Psoas muscle (tissue), 8 donors: Measurements from ENCODE around the gene CREB3. TPM values are rescaled to one million over a fixed set of nuclear protein-coding genes. Genes with fewer than 3 reads are reported as not detected.

Experiments
- ATAC-seq, 4 donors: fragments of 200-7000 bp; cut with Tn5 transposase; one replicate each; pipeline ENCODE4 v1.9.1; 2020; ENCODE audit warnings: moderate library complexity in 3 of 4, mild to moderate bottlenecking in 2 of 4
- DNase-seq, 2 donors: peaks; one replicate each; pipeline ENCODE4 v3.0.0-alpha.2; 2020
- H3K27ac ChIP-seq: fragments of 200-600 bp; one replicate; pipeline ENCODE4 v1.8.0; 2022
- H3K27me3 ChIP-seq, 3 donors: fragments of 200-600 bp in 1 of 3; one replicate each; pipeline versions ENCODE4 v1.6.1 to v1.8.0; 2013 to 2022; ENCODE audit warnings: low read length in 2 of 3, mild to moderate bottlenecking in 2 of 3, moderate library complexity in 1 of 3; ENCODE audit not compliant: insufficient read depth in 3 of 3
- H3K36me3 ChIP-seq, 2 donors: fragments of 200-600 bp in 1 of 2; one replicate each; pipeline versions ENCODE4 v1.6.1 to v1.8.0; 2013 to 2022; ENCODE audit warnings: low read depth in 1 of 2, mild to moderate bottlenecking in 1 of 2, moderate library complexity in 1 of 2; ENCODE audit not compliant: insufficient read depth in 1 of 2
- H3K4me1 ChIP-seq: fragments of 200-600 bp; one replicate; pipeline ENCODE4 v1.8.0; 2022
- H3K4me3 ChIP-seq: fragments of 200-600 bp; one replicate; pipeline ENCODE4 v1.8.0; 2022; ENCODE audit warnings: mild to moderate bottlenecking
- H3K9me3 ChIP-seq: fragments of 200-600 bp; one replicate; pipeline ENCODE4 v1.8.0; 2022
- WGBS, 3 donors: extraction: QIAGEN DNeasy Blood & Tissue Kit; methylation state at CpG; one replicate each; pipeline versions ENCODE4 v1.1.6 to v1.1.7; 2013; 5-methylcytosine and 5-hydroxymethylcytosine counted together
- intact Hi-C, 2 donors: fragments of 100-400 bp; cut with DNase I; formaldehyde crosslinking; loops; one replicate each; pipeline versions ENCODE4 v1.11.0 to v1.14.2; 2022
- polyA plus RNA-seq, 3 donors: library from polyadenylated mRNA; stranded (reverse); fragments of 200-250 nt; gene quantifications; one replicate each; pipeline ENCODE4 v1.2.3, GENCODE V29; 2013
- total RNA-seq, 4 donors: library from RNA; stranded (reverse); fragmentation: NEBNext Ultra II Directional in 2 of 4; extraction: Animal tissue kit (Norgen Biotek cat#: 25700) in 2 of 4; gene quantifications; one replicate each; pipeline versions ENCODE4 v1.2.1 to v1.2.4, GENCODE V29; 2021 to 2023
- TF ChIP-seq, protein P1 (sequence below): fragments of 200-600 bp; IDR thresholded peaks from one replicate; pipeline ENCODE4 v1.8.0; 2022; ENCODE audit warnings: antibody characterized with exemption
- donor health status: healthy with polysubstance abuse.
- donor health status: DM: no; HTN: no; CAD: no; lungs with moderate emphysema.
- donor health status: Bipolar disorder and iron deficiency.
- donor health status: healthy.
- donor health status: DM: yes; HTN: yes; CAD: no.
- donor health status: DM: no; HTN: no; CAD: no.
- donor health status: DM: no; HTN: no; CAD: no.
- donor health status: DM: yes; HTN: yes; CAD: no.

The CREB3 gene
- total and polyA plus RNA-seq, 7 donors: 16.1 to 55.1 (median 21.3) TPM

DNA sequence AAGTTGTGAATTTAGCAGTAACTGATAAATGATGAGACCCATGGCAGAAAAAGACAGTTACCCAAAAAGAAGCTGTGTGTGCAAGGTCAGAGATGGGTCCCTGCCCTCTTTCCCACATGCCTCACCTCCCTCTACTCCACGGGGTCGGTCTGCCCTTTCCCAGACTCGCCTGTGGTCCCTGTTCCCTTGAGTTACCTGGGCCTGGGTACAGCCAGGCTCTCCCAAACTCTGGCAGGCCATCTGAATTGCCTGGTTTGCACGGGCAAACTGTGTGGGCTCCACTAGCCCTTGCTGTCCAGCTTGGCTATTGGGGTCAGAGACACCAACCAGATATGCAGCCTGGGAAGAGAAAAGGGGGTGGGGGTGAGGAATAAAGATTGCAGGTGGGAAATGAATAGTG lies 24.3 kb upstream of the CREB3 start:
- Histone ChIP-seq H3K27me3 (no peaks in the 10 kb centered on the region), H3K36me3 (peaks cover 20 to 99% of the 10 kb centered on the region in 2 donors), H3K4me1 (no peaks in the 10 kb centered on the region), H3K9me3 (no peaks in the 10 kb centered on the region), H3K27ac (no peak overlapping the region), H3K4me3 (no peak overlapping the region)
- ATAC-seq (no peak), DNase-seq (no peak)
- TF ChIP-seq, protein P1, sequence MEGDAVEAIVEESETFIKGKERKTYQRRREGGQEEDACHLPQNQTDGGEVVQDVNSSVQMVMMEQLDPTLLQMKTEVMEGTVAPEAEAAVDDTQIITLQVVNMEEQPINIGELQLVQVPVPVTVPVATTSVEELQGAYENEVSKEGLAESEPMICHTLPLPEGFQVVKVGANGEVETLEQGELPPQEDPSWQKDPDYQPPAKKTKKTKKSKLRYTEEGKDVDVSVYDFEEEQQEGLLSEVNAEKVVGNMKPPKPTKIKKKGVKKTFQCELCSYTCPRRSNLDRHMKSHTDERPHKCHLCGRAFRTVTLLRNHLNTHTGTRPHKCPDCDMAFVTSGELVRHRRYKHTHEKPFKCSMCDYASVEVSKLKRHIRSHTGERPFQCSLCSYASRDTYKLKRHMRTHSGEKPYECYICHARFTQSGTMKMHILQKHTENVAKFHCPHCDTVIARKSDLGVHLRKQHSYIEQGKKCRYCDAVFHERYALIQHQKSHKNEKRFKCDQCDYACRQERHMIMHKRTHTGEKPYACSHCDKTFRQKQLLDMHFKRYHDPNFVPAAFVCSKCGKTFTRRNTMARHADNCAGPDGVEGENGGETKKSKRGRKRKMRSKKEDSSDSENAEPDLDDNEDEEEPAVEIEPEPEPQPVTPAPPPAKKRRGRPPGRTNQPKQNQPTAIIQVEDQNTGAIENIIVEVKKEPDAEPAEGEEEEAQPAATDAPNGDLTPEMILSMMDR: no peak
- intact Hi-C loops: loop anchor here in 1 of 2 donors (10.0 kb wide), 1 partner anchor 303 kb away; no protein-coding TSS in a partner anchor
- 93 to 96% (median 93%) methylated on average over 4 of the region's 4 CpGs for WGBS, 3 donors

DNA sequence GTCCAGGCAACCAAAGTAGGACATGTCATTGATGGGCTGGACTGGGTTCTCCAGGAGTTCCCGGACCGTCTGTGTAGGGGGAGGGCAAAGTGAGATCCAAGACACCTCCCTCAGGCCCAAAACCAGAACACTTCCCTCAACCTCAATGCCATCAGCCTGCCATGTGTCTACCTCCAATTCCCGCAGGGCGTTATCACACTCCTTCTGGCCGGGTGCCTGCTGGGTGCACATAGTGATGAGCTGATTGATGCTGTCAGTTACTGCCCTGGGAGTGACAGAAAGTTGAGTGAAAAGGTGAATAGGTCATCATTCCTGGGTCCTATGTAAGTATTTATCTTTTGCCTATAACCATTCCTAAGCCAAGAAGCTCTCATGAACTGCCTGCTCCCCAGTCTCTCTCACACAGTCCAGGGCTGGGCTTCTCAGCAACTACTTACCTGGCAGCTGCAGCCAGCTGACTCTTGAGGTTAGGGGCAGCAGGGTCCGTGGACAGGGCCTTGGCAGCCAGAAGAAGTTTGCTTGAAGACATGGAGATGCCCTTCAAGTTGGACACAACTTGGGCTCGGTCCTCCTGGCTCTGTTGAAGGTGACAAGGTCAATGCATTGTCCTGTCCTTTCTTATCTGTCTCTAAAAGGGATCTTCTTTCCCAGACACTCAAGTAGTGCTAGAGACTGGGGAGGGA lies 21.5 kb upstream of the CREB3 start:
- Histone ChIP-seq H3K4me3 (no peak overlapping the region), H3K9me3 (no peaks in the 10 kb centered on the region), H3K27me3 (no peaks in the 10 kb centered on the region), H3K4me1 (no peaks in the 10 kb centered on the region), H3K36me3 (peaks cover 30 to 99% of the 10 kb centered on the region in 2 donors), H3K27ac (no peak overlapping the region)
- WGBS, 3 donors: 63 to 84% (median 64%) methylated on average over 7 of the region's 7 CpGs
- intact Hi-C loops: no loop called here
- no peak for ATAC-seq
- TF ChIP-seq, protein P1: no peak
- DNase-seq: no peak

DNA sequence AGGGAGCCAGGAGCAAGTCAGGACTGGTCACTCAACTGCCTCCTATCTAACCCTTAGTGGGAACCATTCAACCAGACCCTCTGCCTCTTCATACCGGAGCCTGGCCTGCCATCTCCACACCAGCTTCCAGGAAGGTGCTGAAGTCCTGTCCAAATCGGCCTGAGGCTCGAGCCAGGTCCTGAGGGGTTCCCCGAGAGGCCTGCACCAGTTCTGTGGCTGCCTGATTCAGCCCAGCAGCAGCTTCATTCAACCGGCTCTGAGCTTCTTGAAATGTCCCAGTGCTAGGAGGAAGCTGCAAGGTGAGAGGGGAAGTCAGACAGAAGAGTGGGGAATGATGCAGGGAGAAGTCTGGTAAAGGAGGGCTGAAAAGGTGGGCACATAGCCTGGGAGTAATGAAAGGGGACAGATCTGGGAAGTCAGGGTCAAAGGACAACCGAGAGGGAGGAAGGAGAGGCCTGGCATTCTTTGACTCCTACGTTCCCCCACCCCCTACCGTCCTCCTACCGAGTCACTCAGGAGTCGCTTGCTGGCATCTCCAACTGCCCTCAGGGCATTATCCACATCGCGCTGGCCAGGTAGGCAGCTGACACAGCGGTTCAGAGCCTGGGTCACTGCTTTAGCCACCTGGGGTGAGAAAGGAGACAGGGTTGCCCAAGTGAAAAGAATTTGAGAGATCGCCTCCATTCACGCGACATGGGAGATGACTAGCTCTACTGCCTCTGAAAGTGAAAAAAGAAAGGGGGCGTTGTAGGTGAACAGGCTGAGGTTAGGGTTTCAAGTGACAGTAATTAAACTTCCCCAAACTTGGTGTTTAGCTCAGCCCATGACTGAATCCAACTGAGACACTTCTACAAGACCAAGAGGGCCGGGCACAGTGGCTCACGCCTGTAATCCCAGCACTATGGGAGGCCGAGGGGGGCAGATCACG lies 20.7 kb upstream of the CREB3 start:
- 87 to 88% (median 87%) methylated on average over 21 of the region's 21 CpGs for WGBS, 3 donors
- Histone ChIP-seq H3K9me3 (no peaks in the 10 kb centered on the region), H3K27ac (no peak overlapping the region), H3K4me3 (no peak overlapping the region), H3K4me1 (no peaks in the 10 kb centered on the region), H3K27me3 (no peaks in the 10 kb centered on the region), H3K36me3 (peaks cover 28 to 99% of the 10 kb centered on the region in 2 donors)
- DNase-seq (no peak), ATAC-seq (no peak)
- intact Hi-C loops: no loop called here
- TF ChIP-seq, protein P1: no peak

DNA sequence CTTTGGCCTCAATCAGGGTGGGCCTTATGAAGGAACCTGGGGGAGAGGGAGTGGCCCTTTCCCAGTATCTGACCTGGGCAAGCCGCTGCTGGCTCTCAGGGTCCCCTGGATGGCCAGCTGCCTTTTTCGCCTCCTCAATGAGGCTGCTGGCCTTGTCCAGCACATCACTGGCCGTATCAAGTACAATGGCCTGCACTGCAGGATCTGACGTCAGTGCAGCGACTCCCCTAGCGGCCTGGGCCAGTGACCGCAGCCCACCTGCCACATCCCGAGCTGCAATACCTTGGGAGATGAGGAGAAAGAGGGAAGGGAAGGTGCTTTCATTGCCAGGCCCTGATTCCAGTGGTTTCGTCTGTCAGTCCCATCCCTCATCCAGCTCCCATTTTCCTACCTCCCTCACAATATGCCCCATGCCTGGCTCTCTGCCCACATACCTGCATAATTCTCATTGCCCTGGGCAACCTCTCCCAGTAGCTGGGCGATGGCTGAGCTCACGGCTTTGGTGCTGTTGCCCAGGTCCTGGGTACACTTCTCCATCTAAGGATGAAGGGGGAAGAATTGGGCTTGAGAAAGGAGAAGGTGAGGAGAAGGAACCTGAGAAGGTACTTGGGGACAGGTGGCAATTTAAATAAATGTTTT lies 19.6 kb upstream of the CREB3 start:
- TF ChIP-seq, protein P1: no peak
- H3K27ac ChIP-seq: no peak overlapping the region
- H3K4me3 ChIP-seq: no peak overlapping the region
- no peaks in the 10 kb centered on the region for H3K27me3 ChIP-seq
- no peaks in the 10 kb centered on the region for H3K9me3 ChIP-seq
- H3K36me3 ChIP-seq: peaks cover 24 to 99% of the 10 kb centered on the region in 2 donors
- ATAC-seq (no peak), DNase-seq (no peak)
- no peaks in the 10 kb centered on the region for H3K4me1 ChIP-seq
- intact Hi-C loops: no loop called here
- 87 to 91% (median 88%) methylated on average over 11 of the region's 11 CpGs for WGBS, 3 donors
